HepG2 (cell line): ENCODE results near the gene BICRAL. TPM values are rescaled to one million over a fixed set of nuclear protein-coding genes. Genes with fewer than 3 reads are reported as not detected.

Source experiments
- ERF ChIP-seq: IDR thresholded peaks from 2 replicates; pipeline ENCODE4 v1.6.1; 2018; ENCODE audit warnings: missing biosample characterization, missing genetic modification reagents
- FOXK2 ChIP-seq: fragments of 450-650 bp; IDR thresholded peaks from 2 replicates; pipeline ENCODE4 v1.6.1; 2016
- ISX ChIP-seq: sonication (generic); formaldehyde crosslinking; conservative IDR thresholded peaks from 2 replicates; pipeline ENCODE4 v1.5.0; 2020; ENCODE audit warnings: missing genetic modification reagents
- KDM1A ChIP-seq: IDR thresholded peaks from 2 replicates; pipeline ENCODE4 v1.6.1; 2016; ENCODE audit warnings: missing compliant biosample characterization
- KDM5A ChIP-seq: fragments of 200-600 bp; sonication (generic); IDR thresholded peaks from 2 replicates; pipeline ENCODE4 v1.7.0; 2018; ENCODE audit warnings: antibody characterized with exemption, mild to moderate bottlenecking, low read length, borderline replicate concordance
- KLF12 ChIP-seq: sonication (generic); formaldehyde crosslinking; IDR thresholded peaks from 2 replicates; pipeline ENCODE4 v1.4.0; 2020; ENCODE audit warnings: missing genetic modification reagents, borderline replicate concordance
- MEIS2 ChIP-seq: sonication (generic); formaldehyde crosslinking; IDR thresholded peaks from 2 replicates; pipeline ENCODE4 v1.9.0; 2021; ENCODE audit warnings: mild to moderate bottlenecking, missing genetic modification reagents
- PITX1 ChIP-seq: sonication (generic); formaldehyde crosslinking; IDR thresholded peaks from 2 replicates; pipeline ENCODE4 v1.5.1; 2020; ENCODE audit warnings: mild to moderate bottlenecking, missing genetic modification reagents
- RFX5 ChIP-seq: IDR thresholded peaks from 2 replicates; pipeline ENCODE4 v1.6.1; 2011; ENCODE audit warnings: low read depth, low read length, improper control_type of control experiment
- SKIL ChIP-seq: sonication (generic); formaldehyde crosslinking; IDR thresholded peaks from 2 replicates; pipeline ENCODE4 v1.8.0; 2022; ENCODE audit warnings: missing genetic modification reagents, mild to moderate bottlenecking, moderate library complexity, borderline replicate concordance
- SMARCC2 ChIP-seq: fragments of 450-650 bp; IDR thresholded peaks from 2 replicates; pipeline ENCODE4 v1.6.1; 2017; ENCODE audit warnings: antibody characterized with exemption, mild to moderate bottlenecking
- SP1 ChIP-seq, 2 experiments: fragments of 450-650 bp in 1 of 2; sonication (generic) in 1 of 2; formaldehyde crosslinking in 1 of 2; IDR thresholded peaks; 2 replicates each; pipeline versions ENCODE4 v1.4.0 to v1.6.1; 2016 to 2020; ENCODE audit warnings: missing genetic modification reagents in 1 of 2
- TEF ChIP-seq: sonication (generic); formaldehyde crosslinking; IDR thresholded peaks from 2 replicates; pipeline ENCODE4 v1.5.0; 2020; ENCODE audit warnings: missing genetic modification reagents
- THYN1 ChIP-seq: sonication (generic); formaldehyde crosslinking; IDR thresholded peaks from 2 replicates; pipeline ENCODE4 v1.8.1; 2023; ENCODE audit warnings: low read depth, mild to moderate bottlenecking, moderate library complexity, missing genetic modification reagents, borderline replicate concordance
- ZNF121 ChIP-seq: sonication (generic); formaldehyde crosslinking; IDR thresholded peaks from 2 replicates; pipeline ENCODE4 v1.5.0; 2020; ENCODE audit warnings: mild to moderate bottlenecking, missing genetic modification reagents
- ZNF441 ChIP-seq: sonication (generic); formaldehyde crosslinking; IDR thresholded peaks from 2 replicates; pipeline ENCODE4 v1.7.0; 2021; ENCODE audit warnings: missing genetic modification reagents, borderline replicate concordance
- ZNF451 ChIP-seq: sonication (generic); formaldehyde crosslinking; IDR thresholded peaks from 2 replicates; pipeline ENCODE4 v1.5.0; 2020; ENCODE audit warnings: mild to moderate bottlenecking, missing genetic modification reagents
- ZNF552 ChIP-seq: sonication (generic); formaldehyde crosslinking; IDR thresholded peaks from 2 replicates; pipeline ENCODE4 v1.9.0; 2022; ENCODE audit warnings: missing genetic modification reagents, mild to moderate bottlenecking, borderline replicate concordance
- ZNF570 ChIP-seq: sonication (generic); formaldehyde crosslinking; IDR thresholded peaks from 2 replicates; pipeline ENCODE4 v1.4.0; 2020; ENCODE audit warnings: mild to moderate bottlenecking, missing genetic modification reagents, borderline replicate concordance
- ZNF720 ChIP-seq: sonication (generic); formaldehyde crosslinking; IDR thresholded peaks from 2 replicates; pipeline ENCODE4 v1.4.0; 2020; ENCODE audit warnings: missing genetic modification reagents
- ZNF749 ChIP-seq: sonication (generic); formaldehyde crosslinking; IDR thresholded peaks from 2 replicates; pipeline ENCODE4 v1.8.0; 2022; ENCODE audit warnings: mild to moderate bottlenecking, missing genetic modification reagents, moderate library complexity, borderline replicate concordance
- ZNF800 ChIP-seq: sonication (generic); formaldehyde crosslinking; IDR thresholded peaks from 2 replicates; pipeline ENCODE4 v1.4.0; 2020; ENCODE audit warnings: missing genetic modification reagents
- ZNF891 ChIP-seq: sonication (generic); formaldehyde crosslinking; IDR thresholded peaks from 2 replicates; pipeline ENCODE4 v1.5.0; 2020; ENCODE audit warnings: mild to moderate bottlenecking, missing genetic modification reagents
- polyA plus RNA-seq, 8 experiments: library from polyadenylated mRNA; depleted of rRNA in 3 of 8; stranded (reverse) in 7 of 8; unstranded in 1 of 8; fragments of >200 nt; fragmentation: Illumina TruSeq in 4 of 8; extraction: Trizol in 4 of 8; gene quantifications; 2 replicates each; pipeline versions ENCODE4 v1.2.1 to v1.2.3, GENCODE V29; 2011 to 2016; ENCODE audit warnings: low read depth in 4 of 8, missing spikeins in 1 of 8, mixed read lengths in 1 of 8; ENCODE audit not compliant: insufficient read depth in 1 of 8
- total RNA-seq, 5 experiments: library from RNA; depleted of rRNA; stranded (reverse); fragments of >200 nt; fragmentation: Illumina TruSeq; extraction: Trizol; gene quantifications; 2 replicates each; pipeline ENCODE4 v1.2.3, GENCODE V29; 2016; ENCODE audit warnings: low read depth in 1 of 5
- TF ChIP-seq, protein P1 (sequence below): sonication (generic); formaldehyde crosslinking; IDR thresholded peaks from 2 replicates; pipeline ENCODE4 v1.4.0; 2020; ENCODE audit warnings: missing genetic modification reagents, low read depth, mild to moderate bottlenecking, borderline replicate concordance

Gene BICRAL
- total and polyA plus RNA-seq, 2 of the 13 experiments (the other 11 are each of a cell fraction or from before 2014, with no cell fraction given), result 5.0 to 13.5 TPM

- TF ChIP-seq SKIL (no peak), ZNF441 (CRISPR knock-in tag) (peak; percentile 61; the same call in 1 of the 2 replicates), ZNF749 (CRISPR knock-in tag) (peak; percentile 50; the same call in 1 of the 2 replicates), THYN1 (CRISPR knock-in tag) (no peak), ISX (CRISPR knock-in tag) (0 out of 2 replicates have a peak, but pooled peaks have one; percentile 40), SMARCC2 (no peak), FOXK2 (no peak), ZNF570 (CRISPR knock-in tag) (no peak), SP1 (IDR thresholded peaks at IDR 0.05) (no peak), SP1 (CRISPR knock-in tag; IDR thresholded peaks at IDR 0.05) (peak; percentile 61; the same call in 1 of the 2 replicates), ZNF720 (CRISPR knock-in tag) (no peak), ERF (CRISPR knock-in tag) (peak; percentile 79), ZNF451 (CRISPR knock-in tag) (peak; percentile 41; the same call in 1 of the 2 replicates), ZNF800 (0 out of 2 replicates have a peak, but pooled peaks have one; percentile 81), KLF12 (no peak), PITX1 (CRISPR knock-in tag) (peak; percentile 43; the same call in 1 of the 2 replicates), RFX5 (peak; percentile 68), ZNF121 (no peak), ZNF891 (CRISPR knock-in tag) (peak; percentile 23; the same call in 1 of the 2 replicates), KDM1A (no peak), MEIS2 (CRISPR knock-in tag) (0 out of 2 replicates have a peak, but pooled peaks have one; percentile 71), ZNF552 (CRISPR knock-in tag) (0 out of 2 replicates have a peak, but pooled peaks have one; percentile 80), KDM5A (peak; percentile 90), TEF (CRISPR knock-in tag) (0 out of 2 replicates have a peak, but pooled peaks have one; percentile 47)
- TF ChIP-seq, protein P1, sequence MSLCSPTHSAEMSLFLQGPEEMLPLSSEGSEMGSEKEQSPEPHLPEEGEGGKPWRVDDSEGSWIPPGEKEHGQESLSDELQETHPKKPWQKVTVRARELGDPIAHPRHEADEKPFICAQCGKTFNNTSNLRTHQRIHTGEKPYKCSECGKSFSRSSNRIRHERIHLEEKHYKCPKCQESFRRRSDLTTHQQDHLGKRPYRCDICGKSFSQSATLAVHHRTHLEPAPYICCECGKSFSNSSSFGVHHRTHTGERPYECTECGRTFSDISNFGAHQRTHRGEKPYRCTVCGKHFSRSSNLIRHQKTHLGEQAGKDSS (CRISPR knock-in tag), result peak; percentile 83; the same call in 1 of the 2 replicates
Observed at GRCh38 chr6:42745640-42746462, 36.0 kb upstream of the BICRAL start, which contains the start of gene TBCC (continued).
